Activated CD8-positive, alpha-beta T cell treated with anti-CD3 and anti-CD28 coated beads for 36 hours (primary cell): ENCODE measurements around the gene BTN2A1. TPM values are rescaled to one million over a fixed set of nuclear protein-coding genes. Genes with fewer than 3 reads are reported as not detected.

Experiments
- ATAC-seq: fragments of 200-7000 bp; cut with Tn5 transposase; one replicate; pipeline ENCODE4 v1.10.0; 2021; ENCODE audit warnings: mild to moderate bottlenecking, moderate library complexity
- CTCF ChIA-PET: fragments of 350-600 bp; sonication (Branson Sonifier 250); formaldehyde crosslinking; loops from one replicate; lab custom pipeline; 2021; ENCODE audit warnings: antibody characterized with exemption; lab: Charles Lee
- POLR2A ChIA-PET: fragments of 350-600 bp; sonication (Branson Sonifier 250); formaldehyde crosslinking; loops from one replicate; lab custom pipeline; 2021; ENCODE audit warnings: antibody characterized with exemption; lab: Charles Lee
- DNase-seq: peaks from one replicate; pipeline ENCODE4 v3.0.0-alpha.2; 2020
- H3K27ac Mint-ChIP-seq: one replicate; pipeline ENCODE4 v1.8.0; 2021; ENCODE audit warnings: mild to moderate bottlenecking, mixed read lengths
- H3K27me3 Mint-ChIP-seq: one replicate; pipeline ENCODE4 v1.8.0; 2021; ENCODE audit warnings: mixed read lengths
- H3K36me3 Mint-ChIP-seq: one replicate; pipeline ENCODE4 v1.8.0; 2021; ENCODE audit warnings: low read depth, mixed read lengths
- H3K4me1 Mint-ChIP-seq: one replicate; pipeline ENCODE4 v1.8.0; 2021; ENCODE audit warnings: low read depth, mixed read lengths
- H3K4me3 Mint-ChIP-seq: one replicate; pipeline ENCODE4 v1.8.0; 2021; ENCODE audit warnings: mild to moderate bottlenecking, moderate library complexity, mixed read lengths
- H3K9me3 Mint-ChIP-seq: one replicate; pipeline ENCODE4 v1.8.0; 2021; ENCODE audit warnings: mixed read lengths
- CTCF ChIP-seq: fragments of 200-600 bp; IDR thresholded peaks from one replicate; pipeline ENCODE4 v1.8.0; 2022; ENCODE audit warnings: antibody characterized with exemption, mild to moderate bottlenecking
- intact Hi-C: fragments of 100-400 bp; cut with micrococcal nuclease; formaldehyde crosslinking; loops from one replicate; pipeline ENCODE4 v1.10.0; 2022
- total RNA-seq, 2 experiments: library from RNA; stranded (reverse); gene quantifications; one replicate each; pipeline ENCODE4 v1.2.3, GENCODE V29; 2021

Gene BTN2A1
- total RNA-seq, 2 experiments from 2014 or later = 14.2 to 16.2 TPM

- intact Hi-C loops = loop anchor here (5.0 kb wide), 1 partner anchor 59 kb away; no protein-coding TSS in a partner anchor
- ChIA-PET POLR2A (interaction anchor here (0.9 to 2.0 kb wide), 12 partner anchors 9 to 672 kb away, joined by 3 to 12 read pairs (median 4); a partner anchor contains a TSS), CTCF (interaction anchor here (1.1 to 2.1 kb wide), 5 partner anchors 17 to 164 kb away, joined by 3 to 4 read pairs (median 4); no protein-coding TSS in a partner anchor)
- Mint-ChIP-seq H3K4me1 (peaks cover 38% of the 10 kb centered on the region), H3K27me3 (no peaks in the 10 kb centered on the region), H3K27ac (peak overlapping the region; percentile 100), H3K36me3 (peaks cover 32% of the 10 kb centered on the region), H3K4me3 (peak overlapping the region; percentile 100), H3K9me3 (peaks cover 12% of the 10 kb centered on the region)
- DNase-seq (no peak), ATAC-seq (no peak)
- no peak for TF ChIP-seq CTCF
Observed at GRCh38 chr6:26473429-26473757, 15.6 kb downstream of the BTN2A1 start.

- intact Hi-C loops = loop anchor here (5.0 kb wide), 1 partner anchor 58 kb away; no protein-coding TSS in a partner anchor
- ChIA-PET CTCF (interaction anchor here (0.8 to 2.1 kb wide), 7 partner anchors 9 to 164 kb away, joined by 3 to 4 read pairs (median 3); no protein-coding TSS in a partner anchor), POLR2A (interaction anchor here (0.5 to 2.0 kb wide), 19 partner anchors 9 to 672 kb away, joined by 3 to 12 read pairs (median 3); a partner anchor contains a TSS)
- H3K4me1 Mint-ChIP-seq = peaks cover 38% of the 10 kb centered on the region
- H3K27ac Mint-ChIP-seq = peak overlapping the region; percentile 100
- TF ChIP-seq CTCF = no peak
- H3K27me3 Mint-ChIP-seq = no peaks in the 10 kb centered on the region
- peak; percentile 91 for ATAC-seq
- peak overlapping the region; percentile 100 for H3K4me3 Mint-ChIP-seq
- DNase-seq = peak; percentile 88
- H3K36me3 Mint-ChIP-seq = peaks cover 27% of the 10 kb centered on the region
- H3K9me3 Mint-ChIP-seq = peaks cover 12% of the 10 kb centered on the region
Observed at GRCh38 chr6:26473758-26474438, 16.1 kb downstream of the BTN2A1 start.

GRCh38 chr6:26474439-26474881 lies 16.7 kb downstream of the BTN2A1 start:
- H3K9me3 Mint-ChIP-seq = peaks cover 12% of the 10 kb centered on the region
- intact Hi-C loops = loop anchor here (5.0 kb wide), 1 partner anchor 58 kb away; no protein-coding TSS in a partner anchor
- ChIA-PET POLR2A (interaction anchor here (0.5 to 2.0 kb wide), 16 partner anchors 10 to 351 kb away, joined by 3 to 12 read pairs (median 3); a partner anchor contains a TSS), CTCF (interaction anchor here (0.8 to 1.5 kb wide), 6 partner anchors 10 to 165 kb away, joined by 3 to 4 read pairs (median 3); no protein-coding TSS in a partner anchor)
- TF ChIP-seq CTCF = no peak
- H3K36me3 Mint-ChIP-seq = peaks cover 24% of the 10 kb centered on the region
- peaks cover 38% of the 10 kb centered on the region for H3K4me1 Mint-ChIP-seq
- H3K27ac Mint-ChIP-seq = peak overlapping the region; percentile 100
- H3K27me3 Mint-ChIP-seq = no peaks in the 10 kb centered on the region
- peak overlapping the region; percentile 100 for H3K4me3 Mint-ChIP-seq
- ATAC-seq (no peak), DNase-seq (no peak)

- CTCF ChIA-PET = interaction anchor here (0.8 to 1.0 kb wide), 2 partner anchors 9 to 28 kb away, joined by 3 read pairs; no protein-coding TSS in a partner anchor
- intact Hi-C loops = no loop called here
- H3K4me3 Mint-ChIP-seq = no peak overlapping the region
Observed at GRCh38 chr6:26475823-26476729, 18.3 kb downstream of the BTN2A1 start.

More at GRCh38 chr6:26475823-26476729, 18.3 kb downstream of the BTN2A1 start:
- TF ChIP-seq CTCF = no peak
- DNase-seq = no peak
- Mint-ChIP-seq H3K27me3 (no peaks in the 10 kb centered on the region), H3K36me3 (peaks cover 24% of the 10 kb centered on the region), H3K4me1 (peaks cover 38% of the 10 kb centered on the region), H3K9me3 (peaks cover 12% of the 10 kb centered on the region), H3K27ac (peak overlapping the region; percentile 22)
- POLR2A ChIA-PET = interaction anchor here (1.2 to 2.1 kb wide), 3 partner anchors 30 to 277 kb away, joined by 3 to 6 read pairs (median 3); a partner anchor contains a TSS
- ATAC-seq = no peak
